Stimulated activated CD4-positive, alpha-beta T cell treated with anti-CD3 and anti-CD28 coated beads, Interleukin-1b, Interleukin-23, amount 100 ng/mL, for 4 hours (primary cell): ENCODE measurements around the gene CRYBG2.
"Not testable (repeated sequence)": the region's sequence is repeated elsewhere in the genome, so short reads cannot be mapped to it uniquely, and the experiment has no call there.

Experiments
- DNase-seq, 2 donors: peaks; one replicate each; pipeline ENCODE4 v3.0.0-alpha.2; 2020; ENCODE audit warnings: low read depth in 2 of 2

The CRYBG2 gene

GRCh38 chr1:26295194-26296138, 58.5 kb downstream of the CRYBG2 start:
- no peak for DNase-seq

GRCh38 chr1:26293911-26294463, 59.9 kb downstream of the CRYBG2 start:
- no peak for DNase-seq

GRCh38 chr1:26292735-26293134, 61.2 kb downstream of the CRYBG2 start:
- DNase-seq, result not testable (repeated sequence)

- DNase-seq, result no peak
Observed at GRCh38 chr1:26291939-26292338, 62.0 kb downstream of the CRYBG2 start.

GRCh38 chr1:26291433-26291832, 62.5 kb downstream of the CRYBG2 start:
- DNase-seq, result no peak

GRCh38 chr1:26290882-26291261, 63.1 kb downstream of the CRYBG2 start:
- DNase-seq, result no peak

GRCh38 chr1:26290122-26290881, 63.6 kb downstream of the CRYBG2 start:
- no peak for DNase-seq

GRCh38 chr1:26289158-26290059, 64.5 kb downstream of the CRYBG2 start:
- DNase-seq, result no peak

- peak; percentile 55 to 60 for DNase-seq
Observed at GRCh38 chr1:26288311-26288941, 65.5 kb downstream of the CRYBG2 start.

GRCh38 chr1:26287811-26288210, 66.1 kb downstream of the CRYBG2 start:
- DNase-seq, result no peak

GRCh38 chr1:26287033-26287711, 66.8 kb downstream of the CRYBG2 start:
- DNase-seq, result no peak

- no peak for DNase-seq
Observed at GRCh38 chr1:26286064-26286416, 67.9 kb downstream of the CRYBG2 start.

- no peak for DNase-seq
Observed at GRCh38 chr1:26285366-26286063, 68.4 kb downstream of the CRYBG2 start.

- peak; percentile 86 to 97 for DNase-seq
Observed at GRCh38 chr1:26284597-26285347, 69.2 kb downstream of the CRYBG2 start.

- DNase-seq, result no peak
Observed at GRCh38 chr1:26283871-26284596, 69.9 kb downstream of the CRYBG2 start.

GRCh38 chr1:26283279-26283853, 70.6 kb downstream of the CRYBG2 start:
- DNase-seq, result no peak

GRCh38 chr1:26282401-26282918, 71.5 kb downstream of the CRYBG2 start:
- DNase-seq, result no peak

- DNase-seq, result no peak
Observed at GRCh38 chr1:26281971-26282370, 72.0 kb downstream of the CRYBG2 start.
